HG03558 (cell line): ENCODE measurements around the gene PPP1R14C.

ENCODE experiments used
- ATAC-seq: cut with Tn5 transposase; IDR thresholded peaks from one replicate; pipeline ENCODE4 v1.9.1; 2021; ENCODE audit warnings: moderate number of reproducible peaks; ENCODE audit not compliant: unreplicated experiment; ENCODE audit errors: extremely low read depth

Gene PPP1R14C, protein sequence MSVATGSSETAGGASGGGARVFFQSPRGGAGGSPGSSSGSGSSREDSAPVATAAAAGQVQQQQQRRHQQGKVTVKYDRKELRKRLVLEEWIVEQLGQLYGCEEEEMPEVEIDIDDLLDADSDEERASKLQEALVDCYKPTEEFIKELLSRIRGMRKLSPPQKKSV

GRCh38 chr6:150142670-150143515, at the start of gene PPP1R14C:
TSS of gene PPP1R14C (plus strand) at chr6:150143044. CDS start at chr6:150143193, 149 bp downstream.
- no peak for ATAC-seq

- ATAC-seq: no peak
These were observed 49.4 kb upstream of the PPP1R14C start for GRCh38 chr6:150093397-150093796.

DNA sequence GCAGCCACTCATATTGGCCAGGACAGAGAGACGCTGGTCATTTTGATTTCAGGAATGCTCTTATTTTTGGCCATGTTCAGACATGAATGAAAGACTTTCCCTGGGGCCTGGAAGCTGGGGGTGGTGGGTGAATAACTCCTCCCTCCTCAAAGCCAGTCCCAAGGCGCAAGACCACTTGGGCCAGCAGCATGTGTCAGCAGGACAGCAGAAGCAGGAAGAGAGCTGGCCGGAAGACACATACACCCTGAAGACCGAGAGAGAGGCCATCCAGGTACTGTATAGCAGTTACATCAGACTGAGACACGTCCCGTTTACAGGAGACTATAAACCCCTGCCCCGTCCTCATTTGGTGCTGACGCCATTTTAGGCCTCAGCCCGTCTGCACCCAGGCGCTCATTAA, 44.7 kb upstream of the PPP1R14C start:
- ATAC-seq: no peak

GRCh38 chr6:150099546-150099945, 43.3 kb upstream of the PPP1R14C start:
- no peak for ATAC-seq

DNA sequence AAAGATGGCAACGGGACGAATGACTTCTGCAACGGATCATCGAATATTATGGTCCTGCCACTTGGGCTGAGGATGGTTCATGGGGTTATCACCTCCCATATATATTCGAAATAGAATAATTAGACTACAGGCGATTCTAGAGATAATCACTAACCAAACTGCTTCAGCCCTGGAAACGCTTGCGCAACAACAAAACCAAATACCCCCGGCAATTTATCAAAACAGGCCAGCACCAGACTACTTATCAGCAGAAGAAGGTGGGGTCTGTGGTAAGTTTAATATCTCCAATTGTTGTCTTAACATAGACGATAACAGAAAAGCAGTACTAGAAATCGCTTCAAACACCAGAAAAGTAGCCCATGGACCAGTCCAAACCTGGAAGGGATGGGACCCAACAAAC, 42.9 kb upstream of the PPP1R14C start:
- ATAC-seq: no peak

- ATAC-seq: no peak
These were observed 42.1 kb upstream of the PPP1R14C start for GRCh38 chr6:150100745-150101144.

DNA sequence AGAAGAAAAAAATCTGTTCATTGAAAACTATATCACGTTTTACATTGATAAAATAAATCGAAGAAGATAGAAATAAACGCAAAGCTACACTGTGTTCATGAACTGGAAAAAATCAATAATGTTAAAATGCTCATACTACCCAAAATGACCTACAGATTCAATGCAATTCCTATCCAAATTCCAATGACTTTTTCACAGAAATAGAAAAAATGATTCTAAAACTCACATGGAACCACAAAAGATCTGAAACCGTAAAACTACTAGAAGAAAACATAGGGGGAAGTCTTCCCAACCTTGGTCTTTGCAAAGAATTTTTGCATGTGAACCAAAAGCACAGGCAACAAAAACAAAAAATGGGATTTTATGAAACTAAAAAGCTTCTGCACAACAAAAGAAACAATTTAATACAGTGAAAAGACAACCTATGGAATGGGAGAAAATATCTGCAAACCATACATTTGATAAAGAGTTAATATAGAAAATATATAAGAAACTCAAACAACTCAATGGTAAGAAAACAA, 40.0 kb upstream of the PPP1R14C start:
- ATAC-seq: no peak

DNA sequence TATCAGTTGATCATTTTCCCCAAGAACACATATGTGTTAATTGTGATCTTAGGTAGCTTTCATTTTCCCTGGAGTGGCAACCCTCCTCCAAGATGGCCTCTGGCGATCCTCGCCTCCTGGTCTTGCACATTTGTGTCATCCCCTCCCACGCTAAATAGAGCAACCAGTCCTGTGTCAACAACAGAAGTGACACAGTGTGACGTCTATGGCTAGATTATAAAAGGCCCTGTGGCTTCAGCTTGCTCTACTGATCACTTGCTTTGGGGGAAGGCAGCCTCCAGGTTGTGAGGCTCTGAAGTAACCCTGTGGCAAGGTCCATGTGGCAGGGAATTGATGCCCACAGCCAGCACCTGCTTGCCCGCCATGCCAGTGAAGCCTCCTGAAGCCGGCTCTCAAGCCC, 30.6 kb upstream of the PPP1R14C start:
- ATAC-seq: no peak

DNA sequence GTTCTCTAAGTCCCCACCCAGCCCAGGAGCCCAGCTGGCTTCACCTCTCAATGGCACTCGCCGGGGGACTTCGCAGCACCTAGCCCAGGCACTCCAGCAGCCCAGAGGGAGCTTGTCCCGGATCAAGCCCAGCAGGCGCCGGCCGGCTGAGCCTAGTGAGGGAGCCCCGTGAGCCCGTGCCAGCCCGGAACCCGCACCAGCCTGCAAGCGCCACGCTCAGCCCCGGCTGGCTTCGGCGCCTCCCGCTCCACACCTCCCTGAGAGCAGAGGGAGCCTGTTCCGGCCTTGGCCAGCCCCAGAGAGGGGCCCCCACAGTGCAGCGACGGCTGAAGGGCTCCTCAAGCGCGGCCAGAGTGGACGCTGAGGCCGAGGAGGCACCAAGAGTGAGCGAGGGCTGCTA, 27.1 kb upstream of the PPP1R14C start:
- no peak for ATAC-seq

- ATAC-seq: no peak
These were observed 26.5 kb upstream of the PPP1R14C start for GRCh38 chr6:150116200-150116800.

GRCh38 chr6:150118203-150118602, 24.6 kb upstream of the PPP1R14C start:
- no peak for ATAC-seq

GRCh38 chr6:150118627-150119026, 24.2 kb upstream of the PPP1R14C start:
- no peak for ATAC-seq

DNA sequence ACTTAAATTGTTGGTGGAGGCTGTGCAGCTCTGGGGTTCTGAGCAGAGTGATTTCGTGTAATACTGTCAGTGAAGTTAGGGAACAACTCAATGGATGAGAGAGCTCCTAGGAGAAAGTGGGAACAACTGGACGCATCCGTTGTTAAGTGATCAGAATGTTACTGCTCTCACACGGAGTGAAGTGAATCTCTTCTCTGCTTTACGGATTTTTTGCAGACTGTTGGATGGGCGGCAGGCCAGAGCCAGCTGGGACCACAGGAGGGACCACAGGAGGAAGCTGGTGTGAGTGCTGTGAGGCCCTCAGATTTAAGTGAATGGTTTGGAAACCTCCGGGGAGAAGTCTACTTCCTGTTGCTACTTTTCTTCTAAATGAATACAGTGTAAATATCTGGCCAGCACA, 23.7 kb upstream of the PPP1R14C start:
- no peak for ATAC-seq

DNA sequence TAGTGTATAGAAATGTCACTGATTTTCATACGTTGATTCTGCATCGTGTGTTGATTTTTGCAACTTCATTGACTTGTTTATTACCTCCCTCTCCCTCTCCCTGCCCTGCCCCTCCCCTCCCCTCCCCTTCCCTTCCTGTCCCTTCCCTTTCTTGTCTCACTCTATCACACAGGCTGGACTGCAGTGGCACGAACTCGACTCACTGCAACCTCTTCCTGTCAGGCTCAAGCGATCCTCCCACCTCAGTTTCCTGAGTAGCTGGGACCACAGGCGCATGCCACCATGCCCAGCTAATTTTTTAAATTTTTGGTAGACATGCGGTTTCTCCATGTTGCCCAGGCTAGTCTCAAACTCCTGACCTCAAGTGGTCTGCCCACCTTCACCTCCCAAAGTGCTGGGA, 19.2 kb upstream of the PPP1R14C start:
- no peak for ATAC-seq

- no peak for ATAC-seq
These were observed 18.6 kb upstream of the PPP1R14C start for GRCh38 chr6:150124235-150124634.

DNA sequence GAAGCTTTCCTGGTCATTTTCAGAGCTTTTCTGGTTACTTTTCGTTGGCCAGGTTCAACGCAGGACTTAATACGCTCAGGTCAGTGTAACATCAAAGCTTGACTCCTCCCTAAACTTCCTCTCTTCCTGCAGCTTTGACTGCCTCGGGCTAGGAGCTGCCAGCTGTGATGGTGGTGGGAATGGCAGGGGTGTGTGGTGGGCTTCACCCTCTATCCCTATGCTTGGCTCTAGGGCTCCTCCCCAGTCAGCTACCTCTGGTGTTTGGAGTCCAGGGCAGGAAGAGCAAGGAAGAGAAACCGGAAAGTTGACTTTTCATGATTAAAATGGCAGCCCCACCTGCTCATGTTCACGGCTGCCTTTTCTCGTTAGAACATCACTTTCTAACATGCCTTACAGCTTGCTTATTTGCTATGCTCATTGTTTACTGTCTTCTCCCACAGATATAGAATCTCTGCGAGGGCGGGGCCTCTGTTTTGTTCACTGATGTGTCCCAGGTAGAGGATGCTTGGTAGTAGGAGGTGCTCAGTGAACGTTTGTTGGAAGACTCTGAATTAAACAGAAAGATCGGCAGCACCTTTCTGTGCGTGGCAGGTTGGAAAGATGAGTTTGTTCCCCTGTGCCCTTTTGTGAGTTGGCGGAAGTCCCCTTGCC, 16.1 kb upstream of the PPP1R14C start:
- ATAC-seq: no peak

GRCh38 chr6:150128425-150128824, 14.4 kb upstream of the PPP1R14C start:
- no peak for ATAC-seq

DNA sequence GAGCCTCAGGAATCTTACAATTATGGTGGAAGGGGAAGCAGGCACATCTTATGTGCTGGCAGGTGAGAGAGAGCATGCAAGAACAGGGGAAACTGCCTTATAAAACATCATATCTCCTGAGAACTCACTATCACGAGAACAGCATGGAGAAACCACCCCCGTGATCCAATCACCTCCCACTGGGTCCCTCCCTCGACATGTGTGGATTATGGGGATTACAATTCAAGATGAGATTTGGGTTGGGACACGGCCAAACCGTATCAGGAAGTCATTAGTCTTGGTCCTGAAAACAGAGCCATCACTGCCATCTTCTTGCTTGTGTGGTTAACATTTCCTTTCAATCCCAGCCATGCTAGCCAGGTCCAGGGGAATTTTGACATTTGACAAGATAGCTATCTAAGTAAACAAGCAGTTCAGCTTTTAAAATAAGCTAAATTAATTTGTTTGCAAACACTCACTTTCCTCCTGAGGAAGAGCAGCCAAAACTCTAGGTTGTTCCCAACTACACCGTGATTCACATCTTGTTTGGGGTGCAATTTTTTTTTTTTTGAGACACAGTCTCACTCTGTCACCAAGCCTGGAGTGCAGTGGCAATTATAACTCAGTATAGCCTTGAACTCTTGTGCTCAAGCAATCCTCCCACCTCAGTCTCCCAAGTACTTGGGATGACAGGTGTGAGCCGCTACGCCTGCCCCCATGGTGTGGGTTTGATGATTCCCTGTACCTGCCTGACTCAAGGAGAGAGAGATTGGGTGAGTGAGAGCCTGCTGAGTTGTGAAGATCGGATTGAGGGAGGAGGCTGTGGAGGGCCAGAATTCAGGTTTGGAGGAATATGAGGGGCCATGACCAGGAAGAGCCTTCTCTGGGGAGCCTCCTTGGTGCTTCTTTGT, 13.0 kb upstream of the PPP1R14C start:
- ATAC-seq: no peak

DNA sequence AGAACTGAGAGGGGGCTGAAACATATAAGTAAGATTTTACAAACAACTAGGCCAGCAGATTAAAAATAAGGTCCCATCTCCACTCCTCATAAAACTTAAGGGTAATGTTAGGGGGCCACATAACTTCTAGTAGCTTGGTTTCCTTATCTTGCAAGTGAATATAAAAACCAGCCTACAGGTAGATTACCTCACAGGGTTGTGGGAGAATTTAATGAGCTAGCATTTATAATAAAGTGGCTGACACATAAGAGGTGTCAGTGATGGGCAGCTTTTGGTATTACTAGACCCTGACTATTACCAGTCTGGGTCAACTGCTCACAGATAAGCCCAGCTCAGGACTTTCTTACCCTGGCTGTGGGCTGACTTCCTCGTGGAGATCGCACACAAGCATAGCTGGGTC, 9.2 kb upstream of the PPP1R14C start:
- ATAC-seq: no peak
